Measurements from ENCODE around the gene POLR3F.
"Not testable (repeated sequence)": the region's sequence is repeated elsewhere in the genome, so short reads cannot be mapped to it uniquely, and the experiment has no call there.

Gene POLR3F, protein sequence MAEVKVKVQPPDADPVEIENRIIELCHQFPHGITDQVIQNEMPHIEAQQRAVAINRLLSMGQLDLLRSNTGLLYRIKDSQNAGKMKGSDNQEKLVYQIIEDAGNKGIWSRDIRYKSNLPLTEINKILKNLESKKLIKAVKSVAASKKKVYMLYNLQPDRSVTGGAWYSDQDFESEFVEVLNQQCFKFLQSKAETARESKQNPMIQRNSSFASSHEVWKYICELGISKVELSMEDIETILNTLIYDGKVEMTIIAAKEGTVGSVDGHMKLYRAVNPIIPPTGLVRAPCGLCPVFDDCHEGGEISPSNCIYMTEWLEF

DNA sequence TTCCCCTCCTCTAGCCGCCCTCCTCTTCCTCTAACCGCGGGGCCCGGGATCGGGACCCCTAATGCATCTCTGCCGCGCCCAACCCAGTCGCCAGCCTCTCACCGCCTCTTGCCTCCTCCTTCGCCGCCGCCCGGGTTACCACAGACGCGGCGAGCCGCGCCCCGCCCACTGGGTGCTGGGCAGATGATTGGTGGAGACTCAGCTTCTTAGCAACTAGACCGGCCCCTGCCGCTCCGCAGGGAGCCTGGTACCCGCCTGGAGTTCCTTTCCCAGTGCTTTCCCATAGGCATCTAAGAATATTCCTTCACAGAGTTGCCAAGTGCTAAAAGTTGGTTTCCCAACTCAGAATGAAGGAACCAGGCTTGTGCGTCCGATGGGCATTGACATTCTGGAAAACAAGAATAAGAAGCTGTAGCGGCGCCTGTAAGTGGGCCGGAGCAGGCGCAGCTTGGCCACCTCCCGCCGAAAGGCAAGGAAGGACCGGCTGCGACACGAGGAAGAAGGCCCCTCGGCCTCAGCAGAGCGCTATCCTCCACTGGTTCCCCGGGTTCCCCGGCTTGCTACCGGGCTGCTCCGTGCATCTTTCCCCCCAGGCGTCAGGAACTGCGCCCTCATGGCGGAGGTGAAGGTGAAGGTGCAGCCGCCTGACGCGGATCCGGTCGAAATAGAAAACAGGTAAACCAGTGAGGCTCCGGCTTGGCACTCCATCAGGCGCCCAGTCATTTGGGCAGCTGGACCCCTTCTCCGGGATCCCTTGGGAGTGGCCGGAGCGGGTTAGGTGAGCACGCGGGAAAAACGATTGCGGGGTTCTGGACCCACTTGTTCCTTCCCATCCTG lies at the start of gene POLR3F, which contains the start of gene DZANK1:
TSS of gene POLR3F (plus strand) at position 497 of the 837 bp plus-strand sequence. CDS start at position 614, 117 bp downstream.
TSS of gene DZANK1 (minus strand) at position 137 of the 837 bp plus-strand sequence. CDS start 1,672 bp downstream, outside the sequence.
- in situ Hi-C loops (cut with MboI; ENCODE audit: low sequenced_read_pairs) = no loop called here

- in situ Hi-C loops (cut with MboI; ENCODE audit: low sequenced_read_pairs) = no loop called here
Observed at GRCh38 chr20:18421608-18422007, 45.6 kb upstream of the POLR3F start.

DNA sequence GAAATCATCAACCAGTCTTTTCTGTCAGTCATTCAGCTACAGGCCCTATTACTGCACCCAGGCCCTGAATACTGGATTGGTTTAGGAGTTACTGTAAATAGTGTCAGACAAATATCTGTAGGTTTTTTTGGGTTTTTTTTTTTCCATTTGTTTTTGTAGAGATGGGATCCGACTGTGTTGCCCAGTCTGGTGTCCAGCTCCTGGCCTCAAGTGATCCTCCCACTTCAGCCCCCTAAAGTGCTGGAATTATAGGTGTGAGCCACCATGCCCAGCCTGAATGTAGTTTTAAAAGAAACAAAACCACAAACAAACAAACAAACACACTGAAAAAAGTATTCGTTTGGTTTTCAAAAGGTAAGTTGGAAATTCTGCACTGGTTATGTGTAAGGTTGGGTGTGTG lies 40.0 kb upstream of the POLR3F start:
- in situ Hi-C loops (cut with MboI; ENCODE audit: low sequenced_read_pairs) = no loop called here

- in situ Hi-C loops (cut with MboI; ENCODE audit: low sequenced_read_pairs) = no loop called here
Observed at GRCh38 chr20:18428490-18429173, 38.6 kb upstream of the POLR3F start.

DNA sequence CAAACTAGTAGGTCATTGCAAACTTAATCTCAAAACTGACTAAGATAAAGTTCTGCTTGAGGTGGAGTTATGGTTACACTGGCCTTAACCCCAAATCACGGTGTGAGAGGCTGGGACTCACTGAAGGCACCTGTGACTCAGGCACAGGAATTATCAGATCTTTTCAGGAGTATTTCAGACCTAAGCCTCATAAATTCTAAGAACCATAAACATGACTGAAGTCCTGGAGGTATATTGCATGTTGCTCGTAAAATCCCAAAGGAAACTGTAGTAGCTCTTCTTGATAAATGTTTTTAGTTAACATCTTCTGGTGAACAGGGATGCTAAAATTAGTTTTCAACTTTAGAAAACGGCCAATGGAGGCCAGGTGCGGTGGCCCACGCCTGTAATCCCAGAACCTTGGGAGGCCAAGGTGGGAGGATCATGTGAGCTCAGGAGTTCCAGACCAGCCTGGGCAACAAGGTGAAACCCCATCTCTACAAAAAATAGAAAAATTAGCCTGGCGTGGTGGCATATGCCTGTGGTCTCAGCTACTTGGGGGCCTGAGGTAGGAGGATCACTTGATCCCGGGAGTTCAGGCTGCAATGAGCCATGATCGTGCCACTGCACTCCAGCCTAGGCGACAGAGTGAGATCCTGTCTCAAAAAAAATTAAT lies 36.9 kb upstream of the POLR3F start:
- in situ Hi-C loops (cut with MboI; ENCODE audit: low sequenced_read_pairs) = no loop called here

- in situ Hi-C loops (cut with MboI; ENCODE audit: low sequenced_read_pairs) = no loop called here
Observed at GRCh38 chr20:18431206-18431605, 36.0 kb upstream of the POLR3F start.

GRCh38 chr20:18436847-18437246 lies 30.3 kb upstream of the POLR3F start:
- in situ Hi-C loops (cut with MboI; ENCODE audit: low sequenced_read_pairs) = no loop called here

DNA sequence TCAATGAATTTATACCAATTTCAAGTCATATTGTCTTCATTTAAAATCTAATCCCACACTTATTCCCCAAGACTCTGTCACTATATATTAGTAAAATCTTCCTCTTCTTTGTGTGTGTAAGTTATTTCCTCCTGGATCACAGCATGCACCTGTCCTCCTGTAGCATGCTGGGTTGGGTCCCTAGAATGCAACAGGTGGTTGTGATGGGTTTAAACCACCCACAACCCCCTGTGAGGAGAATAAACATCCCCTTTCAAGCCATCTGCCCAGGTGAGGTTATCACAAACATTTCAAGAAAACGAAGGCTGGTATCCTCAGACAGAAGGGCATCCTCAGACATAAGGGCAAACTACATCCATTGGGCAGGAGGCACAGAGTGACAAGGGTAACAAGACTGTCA lies 26.8 kb upstream of the POLR3F start:
- in situ Hi-C loops (cut with MboI; ENCODE audit: low sequenced_read_pairs) = no loop called here

DNA sequence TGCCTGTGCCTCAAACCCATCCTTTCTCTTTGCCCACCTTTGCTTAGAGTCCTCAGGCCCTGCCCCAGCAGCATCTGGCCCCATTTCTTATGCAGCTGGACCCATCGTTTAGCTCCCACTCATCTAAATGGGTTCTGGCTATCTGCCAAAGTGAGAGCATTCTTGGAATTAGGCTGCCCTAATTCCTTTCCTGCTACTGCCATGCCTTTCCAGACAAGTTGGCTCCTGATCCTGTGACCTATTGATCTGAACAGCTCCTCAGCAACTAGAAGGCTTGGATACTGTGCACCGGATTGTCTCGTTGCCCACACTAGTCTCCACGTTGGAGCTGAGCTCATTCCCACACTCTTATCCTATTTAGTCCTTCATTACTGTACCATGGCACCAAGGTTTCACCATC lies 23.3 kb upstream of the POLR3F start:
- in situ Hi-C loops (cut with MboI; ENCODE audit: low sequenced_read_pairs) = no loop called here

- in situ Hi-C loops (cut with MboI; ENCODE audit: low sequenced_read_pairs) = no loop called here
Observed at GRCh38 chr20:18456600-18456999, 10.6 kb upstream of the POLR3F start.

DNA sequence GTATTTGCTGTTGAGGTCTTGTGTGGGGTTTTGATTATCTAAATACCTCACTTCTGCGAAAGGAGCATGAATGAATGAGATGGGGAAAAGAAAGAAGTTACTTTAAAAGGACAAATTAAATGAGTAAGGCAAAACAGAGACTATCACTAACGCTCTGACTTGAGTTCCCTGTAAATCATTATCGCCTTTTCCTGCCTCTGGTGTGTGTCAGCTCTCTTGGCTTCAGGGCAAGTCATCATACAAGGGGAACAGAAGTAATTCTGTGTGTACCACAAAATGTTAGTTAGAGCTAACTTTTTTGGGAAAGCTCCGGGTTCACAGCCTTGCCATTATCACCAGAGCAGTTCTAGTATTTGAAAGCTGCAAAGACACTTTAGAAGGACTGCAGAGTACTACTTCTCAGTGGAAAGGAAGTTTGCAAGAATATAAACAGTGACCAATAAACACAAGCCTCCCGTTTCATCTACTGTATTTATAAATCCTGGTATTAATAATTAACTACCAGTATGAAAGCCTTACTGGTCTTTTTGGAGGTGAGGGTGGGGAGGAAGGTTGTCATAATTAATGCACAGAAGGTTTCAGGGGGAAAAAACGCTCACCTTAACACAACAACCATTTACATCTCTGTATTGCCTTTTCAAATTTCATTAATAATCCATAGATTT lies 1.5 kb upstream of the POLR3F start:
- in situ Hi-C loops (cut with MboI; ENCODE audit: low sequenced_read_pairs) = no loop called here

DNA sequence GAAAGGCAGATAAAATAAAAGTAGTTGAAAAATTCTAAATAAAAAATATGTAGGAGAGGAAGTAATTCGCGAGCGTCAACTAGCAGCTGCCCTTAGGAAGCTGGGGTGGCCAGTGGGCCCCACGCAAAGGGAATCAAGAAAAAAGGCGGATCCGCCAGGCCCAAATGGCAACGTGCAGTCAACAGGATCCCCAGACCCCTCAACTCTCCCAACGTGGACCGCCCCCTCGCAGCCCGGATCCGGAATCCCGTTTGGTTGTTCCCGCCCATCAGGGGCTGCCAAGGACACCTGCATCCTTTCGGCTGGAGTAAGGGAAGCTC lies 656 bp upstream of the POLR3F start:
- in situ Hi-C loops (cut with MboI; ENCODE audit: low sequenced_read_pairs) = no loop called here

DNA sequence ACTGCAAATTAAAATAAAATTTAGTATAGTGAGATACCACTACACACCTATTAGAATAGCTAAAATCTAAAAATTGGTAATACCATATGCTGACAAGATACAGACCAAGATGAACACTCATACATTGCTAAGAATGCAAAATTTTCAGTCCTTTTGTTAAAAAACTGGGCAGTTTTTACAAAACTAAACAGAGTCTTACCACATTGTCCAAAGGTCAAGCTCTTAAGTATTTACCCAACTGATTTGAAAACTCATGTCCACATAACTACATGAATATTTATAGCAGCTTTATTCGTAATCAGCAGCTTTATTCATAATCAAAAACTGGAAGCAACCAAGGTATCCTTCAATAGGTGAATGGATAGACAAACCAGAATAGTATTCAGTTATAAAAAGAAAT lies 10.0 kb downstream of the POLR3F start:
- in situ Hi-C loops (cut with MboI; ENCODE audit: low sequenced_read_pairs) = no loop called here

DNA sequence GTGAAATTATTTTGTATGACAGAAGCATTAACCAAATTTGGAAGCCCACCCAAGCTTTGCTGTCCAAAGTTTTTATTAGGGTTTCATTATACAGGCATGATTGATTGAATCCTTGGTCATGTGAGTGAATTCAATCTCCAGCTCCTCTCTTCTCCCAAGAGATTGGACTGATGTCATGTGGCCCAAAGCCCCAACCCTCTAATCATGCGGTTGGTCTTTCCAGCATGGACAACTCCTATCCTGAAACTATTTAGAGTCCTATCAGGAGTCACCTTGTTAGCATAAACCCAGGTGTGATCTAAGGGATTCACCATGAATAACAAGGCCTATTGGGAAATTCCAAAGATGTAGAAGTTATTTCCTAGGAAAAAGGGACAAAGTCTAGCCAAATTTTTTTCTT lies 10.6 kb downstream of the POLR3F start:
- in situ Hi-C loops (cut with MboI; ENCODE audit: low sequenced_read_pairs) = no loop called here

DNA sequence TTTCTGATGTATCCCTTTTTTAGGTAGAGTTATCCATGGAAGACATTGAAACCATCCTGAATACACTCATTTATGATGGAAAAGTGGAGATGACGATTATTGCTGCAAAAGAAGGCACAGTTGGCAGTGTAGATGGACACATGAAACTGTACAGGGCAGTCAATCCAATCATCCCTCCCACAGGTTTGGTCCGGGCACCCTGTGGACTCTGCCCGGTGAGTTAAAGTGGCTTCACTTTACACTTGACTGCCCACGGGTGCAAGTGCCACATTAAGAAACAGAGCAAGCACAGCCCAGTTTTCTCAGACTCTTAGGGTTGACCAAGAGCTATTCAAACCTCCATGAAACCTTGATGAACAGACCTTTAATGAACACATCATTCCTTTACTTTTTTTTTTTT lies 14.4 kb downstream of the POLR3F start:
- in situ Hi-C loops (cut with MboI; ENCODE audit: low sequenced_read_pairs) = no loop called here

DNA sequence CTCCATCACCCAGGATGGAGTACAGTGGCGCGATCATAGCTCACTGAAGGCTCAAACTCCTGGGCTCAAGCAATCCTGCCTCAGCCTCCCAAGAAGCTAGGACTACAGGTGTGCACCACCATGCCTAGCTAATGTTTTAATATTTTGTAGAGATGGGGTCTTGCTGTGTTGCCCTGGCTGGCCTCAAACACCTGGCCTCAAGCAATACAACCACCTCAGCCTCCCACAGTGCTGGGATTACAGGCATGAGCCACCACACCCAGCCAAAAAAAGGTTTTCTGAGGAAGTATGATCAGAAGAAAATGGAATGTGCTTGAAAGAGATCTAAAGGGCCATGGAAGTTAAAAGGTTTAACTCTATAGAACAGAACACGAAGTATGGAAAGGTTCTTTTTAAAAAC lies 21.1 kb downstream of the POLR3F start:
- in situ Hi-C loops (cut with MboI; ENCODE audit: low sequenced_read_pairs) = no loop called here

DNA sequence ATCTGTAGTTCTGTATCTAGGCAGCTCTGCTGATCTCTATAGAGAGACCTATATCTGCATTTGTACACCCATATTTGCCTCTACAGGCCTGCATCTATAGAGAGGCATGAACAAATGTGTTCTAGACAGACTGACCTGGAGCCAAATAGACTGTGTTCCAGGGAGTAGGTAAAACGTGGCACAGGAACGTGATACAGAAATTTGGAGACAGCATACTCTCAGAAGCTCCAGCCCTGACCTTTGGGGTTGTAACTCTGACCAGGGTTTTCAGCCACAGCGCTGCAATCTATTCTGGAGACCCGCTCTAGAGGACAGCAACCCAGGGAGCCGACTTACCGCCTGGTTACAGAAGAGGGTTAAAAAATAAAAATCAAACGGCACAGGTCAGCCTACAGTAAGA lies 28.9 kb downstream of the POLR3F start:
- in situ Hi-C loops (cut with MboI; ENCODE audit: low sequenced_read_pairs) = no loop called here

DNA sequence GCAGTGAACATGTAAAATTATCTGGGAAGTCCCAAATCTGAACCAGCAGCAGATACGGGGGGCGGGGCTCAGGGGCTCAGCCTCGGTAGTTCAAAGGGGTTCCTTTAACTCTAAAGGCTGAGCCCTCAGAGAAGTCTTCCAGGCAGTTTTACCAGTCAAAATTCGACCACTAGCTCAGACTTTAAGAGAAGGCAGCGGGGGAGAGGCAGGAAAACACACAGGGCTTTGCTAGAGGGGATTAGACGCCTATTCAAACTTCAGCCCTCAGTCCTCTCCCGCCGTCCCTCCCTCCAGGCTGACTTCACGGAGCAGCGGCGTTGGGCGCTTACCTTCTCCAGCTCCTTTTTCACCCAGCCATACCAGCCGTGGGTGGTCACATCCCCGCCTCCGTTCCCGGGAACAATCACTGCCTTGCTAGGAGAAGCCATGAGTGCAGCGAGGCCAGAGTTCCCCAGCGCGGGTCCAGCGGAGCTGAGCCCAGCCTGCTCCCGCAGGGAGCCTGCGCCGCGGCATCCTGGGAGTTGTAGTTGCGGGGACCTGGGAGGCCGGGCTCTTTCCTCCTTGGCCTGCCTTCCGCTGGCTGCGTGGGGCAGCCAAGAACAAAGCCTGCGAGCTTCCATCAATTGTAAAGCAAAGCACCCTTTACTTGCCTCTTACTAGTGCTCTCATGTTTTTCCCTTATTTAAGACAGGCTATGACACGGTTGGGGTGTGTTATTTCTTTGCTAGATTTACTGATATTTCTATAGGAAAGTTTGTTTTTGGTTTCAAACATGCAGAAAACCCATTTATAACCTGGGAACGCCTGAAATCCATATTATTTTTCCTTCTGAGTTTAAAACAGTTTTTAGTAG lies 29.8 kb downstream of the POLR3F start, which contains the start of gene RBBP9:
TSS of gene RBBP9 (minus strand) at position 486 of the 853 bp plus-strand sequence. CDS start at position 428, 58 bp downstream.
- in situ Hi-C loops (cut with MboI; ENCODE audit: low sequenced_read_pairs) = no loop called here

DNA sequence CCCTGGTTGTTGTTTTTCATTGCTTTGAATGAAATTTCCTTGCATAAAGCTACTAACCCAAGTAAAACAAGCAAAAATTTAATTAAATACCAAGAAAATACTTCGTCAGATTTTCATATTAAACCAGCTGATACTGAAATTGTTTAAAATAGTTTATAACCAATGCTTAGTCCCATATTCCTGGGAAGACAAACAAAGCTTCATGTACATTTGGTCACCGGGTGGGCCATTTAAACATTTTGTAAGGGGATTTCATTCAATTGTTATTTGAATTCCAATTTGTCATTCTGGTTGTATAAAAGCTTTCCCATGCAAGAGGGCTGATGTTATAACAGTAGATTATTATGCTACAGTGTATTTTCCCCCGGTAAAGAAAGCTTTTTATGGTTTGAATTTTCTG lies 30.4 kb downstream of the POLR3F start:
- in situ Hi-C loops (cut with MboI; ENCODE audit: low sequenced_read_pairs) = no loop called here

GRCh38 chr20:18501672-18502071 lies 34.5 kb downstream of the POLR3F start:
- in situ Hi-C loops (cut with MboI; ENCODE audit: low sequenced_read_pairs) = not testable (repeated sequence)

All from HL-60/S4 treated with retinoic acid at 250 ng/mL for 4 days and 3 days (cell line).